Measurements from ENCODE around the gene TCIRG1.

The TCIRG1 gene

DNA sequence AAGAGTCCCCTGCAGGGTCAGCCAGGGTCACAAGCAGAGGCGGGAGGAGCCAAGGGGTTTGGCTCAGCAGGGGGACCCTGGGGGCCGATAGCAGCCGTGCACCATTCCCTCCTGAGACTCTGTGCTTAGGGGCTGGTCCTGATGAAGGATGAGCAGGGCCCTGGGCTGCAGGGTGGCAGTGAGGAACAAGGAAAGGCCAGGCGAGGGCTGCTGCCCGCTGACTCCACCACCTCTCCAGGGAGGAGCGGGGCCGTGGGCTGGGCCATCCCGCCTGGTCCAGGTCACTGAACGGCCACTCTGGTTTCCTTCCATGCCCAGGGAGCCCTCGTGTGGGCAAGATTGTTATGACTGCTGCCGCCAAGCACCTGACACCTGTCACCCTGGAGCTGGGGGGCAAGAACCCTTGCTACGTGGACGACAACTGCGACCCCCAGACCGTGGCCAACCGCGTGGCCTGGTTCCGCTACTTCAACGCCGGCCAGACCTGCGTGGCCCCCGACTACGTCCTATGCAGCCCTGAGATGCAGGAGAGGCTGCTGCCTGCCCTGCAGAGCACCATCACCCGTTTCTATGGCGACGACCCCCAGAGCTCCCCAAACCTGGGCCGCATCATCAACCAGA is 17.5 kb upstream of the TCIRG1 start:
- H2BK15ac ChIP-seq (ENCODE audit: low read depth, poor library complexity, severe bottlenecking) = no peak overlapping the region
- no peak overlapping the region for H3K23ac ChIP-seq (ENCODE audit: low read length in 2 of 2)
- H3K4ac ChIP-seq (ENCODE audit: low read depth in 1 of 2, low read length in 2 of 2) = no peak overlapping the region
- peak overlapping the region; percentile 19 for H4K8ac ChIP-seq (ENCODE audit: low read length)
- H3K4me3 ChIP-seq (ENCODE audit: insufficient read depth in 1 of 2, low read depth in 1 of 2, low read length in 2 of 2) = no peak overlapping the region
- no peak overlapping the region for H2BK5ac ChIP-seq (ENCODE audit: low read depth, low read length, poor library complexity, severe bottlenecking)
- no peak overlapping the region for H2AFZ ChIP-seq (ENCODE audit: low read depth, low read length)
- H3K4me1 ChIP-seq (ENCODE audit: control insufficient read depth, insufficient read depth, low read depth, low read length) = peaks cover 32% of the 10 kb centered on the region
- no peak overlapping the region for H3K18ac ChIP-seq (ENCODE audit: low read depth in 1 of 2, low read length in 2 of 2)
- no peak for DNase-seq
- no peaks in the 10 kb centered on the region for H3K9me3 ChIP-seq (ENCODE audit: control insufficient read depth, low read length)
- H2BK120ac ChIP-seq (ENCODE audit: low read depth, low read length) = no peak overlapping the region
- no peaks in the 10 kb centered on the region for H3K79me1 ChIP-seq (replicated peaks; ENCODE audit: low read length, poor library complexity, severe bottlenecking)
- peaks cover 20 to 36% of the 10 kb centered on the region in 2 experiments for H3K36me3 ChIP-seq (ENCODE audit: control insufficient read depth in 1 of 2, insufficient read depth in 2 of 2, low read depth in 1 of 2, low read length in 2 of 2)
- no peak overlapping the region for H2BK12ac ChIP-seq (ENCODE audit: low read length in 2 of 2)
- no peak overlapping the region for H3K27ac ChIP-seq (ENCODE audit: low read length, poor library complexity, severe bottlenecking)
- no peak overlapping the region for H3K14ac ChIP-seq (ENCODE audit: low read length in 2 of 2)
- no peak overlapping the region for H3K9ac ChIP-seq (ENCODE audit: low read length)
- H3K27me3 ChIP-seq (ENCODE audit: control insufficient read depth in 1 of 2, insufficient read depth in 1 of 2, low read length in 2 of 2) = no peaks in the 10 kb centered on the region
- H4K91ac ChIP-seq (ENCODE audit: low read length) = no peak overlapping the region
- WGBS = 85% methylated on average over 27 of the region's 27 CpGs
- H3K4me2 ChIP-seq (ENCODE audit: low read length, poor library complexity, severe bottlenecking) = no peak overlapping the region
- no peak overlapping the region for H2AK5ac ChIP-seq (ENCODE audit: low read length, severe bottlenecking)

DNA sequence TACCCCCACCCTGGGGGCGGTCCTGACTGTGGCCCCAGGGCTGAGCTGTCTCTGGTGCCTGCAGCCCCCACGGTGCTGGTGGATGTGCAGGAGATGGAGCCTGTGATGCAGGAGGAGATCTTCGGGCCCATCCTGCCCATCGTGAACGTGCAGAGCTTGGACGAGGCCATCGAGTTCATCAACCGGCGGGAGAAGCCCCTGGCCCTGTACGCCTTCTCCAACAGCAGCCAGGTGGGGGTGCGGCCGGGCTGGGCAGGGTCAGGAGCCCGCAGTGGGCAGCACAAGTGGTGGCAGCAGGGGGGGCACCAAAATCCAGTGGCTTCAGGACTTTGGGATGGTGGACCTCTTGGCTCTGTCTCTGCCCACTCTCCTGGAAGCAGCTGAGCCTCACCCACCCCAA is 16.3 kb upstream of the TCIRG1 start:
- 95% methylated on average over 12 of the region's 13 CpGs for WGBS
- Histone ChIP-seq H2AFZ (ENCODE audit: low read depth, low read length) (no peak overlapping the region), H3K27ac (ENCODE audit: low read length, poor library complexity, severe bottlenecking) (no peak overlapping the region)

DNA sequence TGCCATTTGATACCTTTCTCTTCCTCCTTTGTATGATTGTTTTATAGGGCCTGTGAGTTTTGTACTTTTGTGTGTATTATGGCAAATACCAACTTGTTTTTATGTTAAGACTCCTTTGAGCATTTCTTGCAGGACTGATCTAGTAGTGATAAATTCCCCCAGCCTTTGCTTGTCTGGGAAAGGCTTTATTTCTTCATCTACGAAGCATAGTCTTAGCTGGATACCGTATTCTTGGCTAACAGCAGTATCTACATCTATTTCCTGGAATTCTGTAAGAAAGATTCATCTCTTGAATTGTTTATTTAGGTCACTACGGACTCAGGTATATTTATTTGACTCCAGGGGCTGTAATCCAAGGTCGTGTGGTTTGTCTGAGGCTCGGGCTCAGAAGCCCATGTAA is 14.3 kb upstream of the TCIRG1 start:
- Histone ChIP-seq H2AFZ (ENCODE audit: low read depth, low read length) (no peak overlapping the region), H2BK15ac (ENCODE audit: low read depth, poor library complexity, severe bottlenecking) (no peak overlapping the region), H3K18ac (ENCODE audit: low read depth in 1 of 2, low read length in 2 of 2) (no peak overlapping the region), H4K8ac (ENCODE audit: low read length) (no peak overlapping the region), H3K27me3 (ENCODE audit: control insufficient read depth in 1 of 2, insufficient read depth in 1 of 2, low read length in 2 of 2) (no peaks in the 10 kb centered on the region), H4K91ac (ENCODE audit: low read length) (no peak overlapping the region), H3K4me1 (ENCODE audit: control insufficient read depth, insufficient read depth, low read depth, low read length) (peaks cover 44% of the 10 kb centered on the region), H2AK5ac (ENCODE audit: low read length, severe bottlenecking) (no peak overlapping the region), H3K9ac (ENCODE audit: low read length) (no peak overlapping the region), H3K14ac (ENCODE audit: low read length in 2 of 2) (no peak overlapping the region), H3K79me1 (replicated peaks; ENCODE audit: low read length, poor library complexity, severe bottlenecking) (peaks cover 4% of the 10 kb centered on the region), H2BK12ac (ENCODE audit: low read length in 2 of 2) (no peak overlapping the region), H3K23ac (ENCODE audit: low read length in 2 of 2) (no peak overlapping the region), H3K36me3 (ENCODE audit: control insufficient read depth in 1 of 2, insufficient read depth in 2 of 2, low read depth in 1 of 2, low read length in 2 of 2) (peaks cover 22 to 42% of the 10 kb centered on the region in 2 experiments), H2BK5ac (ENCODE audit: low read depth, low read length, poor library complexity, severe bottlenecking) (no peak overlapping the region), H3K4me3 (ENCODE audit: insufficient read depth in 1 of 2, low read depth in 1 of 2, low read length in 2 of 2) (no peak overlapping the region), H2BK120ac (ENCODE audit: low read depth, low read length) (no peak overlapping the region), H3K9me3 (ENCODE audit: control insufficient read depth, low read length) (no peaks in the 10 kb centered on the region), H3K4me2 (ENCODE audit: low read length, poor library complexity, severe bottlenecking) (no peak overlapping the region), H3K4ac (ENCODE audit: low read depth in 1 of 2, low read length in 2 of 2) (no peak overlapping the region), H3K27ac (ENCODE audit: low read length, poor library complexity, severe bottlenecking) (no peak overlapping the region)
- 91% methylated on average over 5 of the region's 5 CpGs for WGBS
- DNase-seq = no peak

More for the DNA sequence above, 16.3 kb upstream of the TCIRG1 start:
- H3K4me1 ChIP-seq (ENCODE audit: control insufficient read depth, insufficient read depth, low read depth, low read length) = peaks cover 36% of the 10 kb centered on the region
- H2AK5ac ChIP-seq (ENCODE audit: low read length, severe bottlenecking) = no peak overlapping the region
- no peak overlapping the region for H3K4ac ChIP-seq (ENCODE audit: low read depth in 1 of 2, low read length in 2 of 2)
- no peak overlapping the region for H4K91ac ChIP-seq (ENCODE audit: low read length)
- no peak overlapping the region for H4K8ac ChIP-seq (ENCODE audit: low read length)
- H3K27me3 ChIP-seq (ENCODE audit: control insufficient read depth in 1 of 2, insufficient read depth in 1 of 2, low read length in 2 of 2) = no peaks in the 10 kb centered on the region
- H3K9ac ChIP-seq (ENCODE audit: low read length) = no peak overlapping the region
- H2BK15ac ChIP-seq (ENCODE audit: low read depth, poor library complexity, severe bottlenecking) = no peak overlapping the region
- H3K36me3 ChIP-seq (ENCODE audit: control insufficient read depth in 1 of 2, insufficient read depth in 2 of 2, low read depth in 1 of 2, low read length in 2 of 2) = peaks cover 28 to 41% of the 10 kb centered on the region in 2 experiments
- no peak overlapping the region for H3K23ac ChIP-seq (ENCODE audit: low read length in 2 of 2)
- no peak overlapping the region for H3K4me2 ChIP-seq (ENCODE audit: low read length, poor library complexity, severe bottlenecking)
- DNase-seq = no peak
- no peak overlapping the region for H3K18ac ChIP-seq (ENCODE audit: low read depth in 1 of 2, low read length in 2 of 2)
- H2BK12ac ChIP-seq (ENCODE audit: low read length in 2 of 2) = no peak overlapping the region
- H3K79me1 ChIP-seq (replicated peaks; ENCODE audit: low read length, poor library complexity, severe bottlenecking) = peaks cover 2% of the 10 kb centered on the region
- no peaks in the 10 kb centered on the region for H3K9me3 ChIP-seq (ENCODE audit: control insufficient read depth, low read length)
- no peak overlapping the region for H2BK120ac ChIP-seq (ENCODE audit: low read depth, low read length)
- H3K14ac ChIP-seq (ENCODE audit: low read length in 2 of 2) = no peak overlapping the region
- H3K4me3 ChIP-seq (ENCODE audit: insufficient read depth in 1 of 2, low read depth in 1 of 2, low read length in 2 of 2) = no peak overlapping the region
- H2BK5ac ChIP-seq (ENCODE audit: low read depth, low read length, poor library complexity, severe bottlenecking) = no peak overlapping the region

DNA sequence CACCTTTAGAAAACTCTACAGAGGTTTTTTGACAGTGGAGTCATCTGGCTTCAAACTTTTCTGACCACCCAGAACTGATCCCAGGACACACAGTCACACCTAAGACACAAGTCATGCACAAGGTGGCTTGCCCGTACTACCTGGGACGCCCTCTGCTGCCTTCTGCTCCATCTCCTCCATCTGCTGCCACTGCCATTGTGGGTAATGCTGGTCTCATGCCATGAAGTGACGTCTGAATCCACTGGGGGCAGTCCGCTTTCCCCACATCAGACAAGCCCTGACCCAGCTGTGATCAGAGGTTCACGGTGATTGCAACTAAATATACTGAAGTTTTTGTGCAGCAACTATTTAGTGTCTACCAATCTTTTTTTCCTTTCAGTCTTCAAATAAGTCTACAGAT is 13.8 kb upstream of the TCIRG1 start:
- Histone ChIP-seq H3K9ac (ENCODE audit: low read length) (no peak overlapping the region), H3K27ac (ENCODE audit: low read length, poor library complexity, severe bottlenecking) (no peak overlapping the region), H3K4me3 (ENCODE audit: insufficient read depth in 1 of 2, low read depth in 1 of 2, low read length in 2 of 2) (no peak overlapping the region), H3K23ac (ENCODE audit: low read length in 2 of 2) (no peak overlapping the region), H3K9me3 (ENCODE audit: control insufficient read depth, low read length) (no peaks in the 10 kb centered on the region), H3K27me3 (ENCODE audit: control insufficient read depth in 1 of 2, insufficient read depth in 1 of 2, low read length in 2 of 2) (no peaks in the 10 kb centered on the region), H2AFZ (ENCODE audit: low read depth, low read length) (no peak overlapping the region), H3K14ac (ENCODE audit: low read length in 2 of 2) (no peak overlapping the region), H4K8ac (ENCODE audit: low read length) (no peak overlapping the region), H3K4me1 (ENCODE audit: control insufficient read depth, insufficient read depth, low read depth, low read length) (peaks cover 48% of the 10 kb centered on the region), H3K79me1 (replicated peaks; ENCODE audit: low read length, poor library complexity, severe bottlenecking) (peaks cover 5% of the 10 kb centered on the region), H2BK120ac (ENCODE audit: low read depth, low read length) (no peak overlapping the region), H3K4ac (ENCODE audit: low read depth in 1 of 2, low read length in 2 of 2) (no peak overlapping the region), H3K4me2 (ENCODE audit: low read length, poor library complexity, severe bottlenecking) (no peak overlapping the region), H2BK12ac (ENCODE audit: low read length in 2 of 2) (no peak overlapping the region), H4K91ac (ENCODE audit: low read length) (no peak overlapping the region), H2BK15ac (ENCODE audit: low read depth, poor library complexity, severe bottlenecking) (no peak overlapping the region), H2AK5ac (ENCODE audit: low read length, severe bottlenecking) (no peak overlapping the region), H3K18ac (ENCODE audit: low read depth in 1 of 2, low read length in 2 of 2) (no peak overlapping the region), H2BK5ac (ENCODE audit: low read depth, low read length, poor library complexity, severe bottlenecking) (no peak overlapping the region), H3K36me3 (ENCODE audit: control insufficient read depth in 1 of 2, insufficient read depth in 2 of 2, low read depth in 1 of 2, low read length in 2 of 2) (peaks cover 22 to 42% of the 10 kb centered on the region in 2 experiments)
- DNase-seq = no peak
- WGBS = 70% methylated on average over 4 of the region's 5 CpGs

Measured in mesenchymal stem cell (in vitro differentiated cells and primary cell).